GM19035 (cell line): Measurements from ENCODE around the gene SPTB.

Source experiments
- ATAC-seq: cut with Tn5 transposase; IDR thresholded peaks from one replicate; pipeline ENCODE4 v1.9.1; 2021; ENCODE audit not compliant: unreplicated experiment

The SPTB gene

DNA sequence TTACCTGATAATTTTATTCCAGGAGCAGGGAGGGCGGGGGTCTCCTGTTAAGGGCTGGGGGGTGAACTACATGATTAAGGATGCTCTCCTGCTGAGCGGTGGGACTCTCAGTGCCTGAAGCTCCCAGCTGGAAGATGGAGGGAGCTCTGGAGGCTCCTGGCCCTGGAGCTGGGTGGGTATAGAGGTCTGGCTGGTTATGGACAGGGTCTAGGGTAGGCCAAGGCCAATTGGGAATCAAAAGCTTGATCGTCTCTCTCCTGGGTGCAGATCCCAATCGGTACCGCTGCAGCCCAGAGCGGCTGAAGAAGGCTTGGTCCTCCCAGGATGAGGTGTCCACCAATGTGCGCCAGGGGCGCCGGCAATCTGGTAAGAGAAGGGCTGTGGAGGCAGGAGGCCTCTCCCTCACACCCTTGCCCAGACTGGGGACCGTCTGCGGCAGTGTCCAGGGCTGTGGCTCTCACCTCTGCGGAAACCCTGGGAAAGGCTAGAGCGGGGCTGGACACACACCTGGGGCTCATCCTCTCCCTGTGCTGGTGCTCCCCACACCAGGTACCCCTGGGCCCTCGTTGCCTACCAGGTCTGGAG is 147.1 kb downstream of the SPTB start:
- no peak for ATAC-seq

DNA sequence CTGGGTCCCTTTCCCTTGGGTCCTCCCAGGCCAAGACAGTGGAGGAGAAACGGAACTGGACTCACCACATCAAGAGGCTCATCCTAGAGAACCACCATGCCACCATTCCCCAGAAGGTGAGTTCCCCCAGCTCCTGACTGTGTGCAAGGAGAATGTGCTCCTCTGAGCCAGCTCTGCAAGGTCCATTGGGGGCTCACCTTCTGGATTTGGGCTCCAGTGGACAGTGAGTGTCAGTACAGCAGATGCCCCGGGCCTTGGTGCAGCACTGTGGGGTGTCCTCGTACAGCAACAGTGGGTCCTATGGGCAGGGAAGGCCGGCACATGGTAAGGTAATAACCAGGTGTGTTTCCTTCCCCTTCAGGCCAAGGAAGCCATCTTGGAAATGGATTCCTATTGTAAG is 147.6 kb downstream of the SPTB start:
- ATAC-seq: no peak

DNA sequence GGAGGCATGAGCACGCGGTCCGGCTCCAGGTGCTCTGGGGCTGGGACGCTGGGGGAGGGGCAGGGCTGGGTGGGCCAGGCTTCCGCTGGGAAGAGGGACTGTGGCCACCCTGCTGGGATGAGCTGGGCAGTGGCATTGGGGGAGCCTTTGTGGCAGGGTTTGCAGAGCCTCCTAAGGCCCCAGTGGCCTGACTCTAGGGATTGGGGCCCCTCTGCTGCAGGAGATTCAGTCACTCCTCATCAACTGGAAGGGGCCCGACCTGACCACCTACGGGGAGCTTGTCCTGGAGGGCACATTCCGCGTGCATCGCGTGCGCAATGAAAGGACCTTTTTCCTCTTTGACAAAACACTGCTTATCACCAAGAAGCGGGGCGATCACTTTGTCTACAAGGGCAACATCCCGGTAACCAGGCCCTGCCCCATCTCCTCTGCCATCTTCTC is 148.5 kb downstream of the SPTB start:
- ATAC-seq: no peak

DNA sequence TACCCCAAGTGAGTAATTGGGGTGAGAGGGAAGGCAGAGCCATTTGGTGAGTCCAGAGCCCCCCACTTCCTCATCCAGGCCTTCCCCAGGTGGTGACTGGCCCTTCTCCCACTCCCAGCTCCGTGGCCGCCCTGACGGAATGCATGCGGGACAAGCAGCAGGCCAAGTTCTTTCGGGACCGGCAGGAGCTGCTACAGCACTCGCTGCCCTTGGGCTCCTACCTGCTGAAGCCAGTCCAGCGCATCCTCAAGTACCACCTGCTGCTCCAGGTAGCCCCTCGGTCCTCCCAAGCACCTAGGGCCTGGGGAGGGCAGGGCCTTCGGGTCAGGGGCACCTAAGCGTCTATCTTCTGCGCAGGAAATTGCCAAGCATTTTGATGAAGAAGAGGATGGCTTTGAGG is 149.0 kb downstream of the SPTB start:
- no peak for ATAC-seq

DNA sequence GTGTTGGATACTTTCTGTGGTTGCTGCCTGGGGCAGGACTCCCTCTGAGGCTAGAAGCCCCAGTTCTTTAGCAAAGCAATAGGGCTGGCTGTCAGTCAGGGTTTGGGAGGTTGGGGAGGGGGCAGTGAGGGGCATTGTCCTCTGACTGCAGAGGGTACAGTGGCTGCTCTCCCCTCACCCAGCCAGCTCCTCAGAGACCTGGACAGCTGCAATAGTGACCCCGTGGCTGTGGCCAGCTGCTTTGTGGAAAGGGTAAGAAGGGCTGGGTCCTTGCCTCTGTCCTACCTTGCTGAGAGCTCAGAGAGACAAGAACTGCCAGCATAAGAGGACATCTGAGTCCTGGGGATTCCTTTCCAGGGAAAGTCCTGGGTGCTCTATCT is 149.7 kb downstream of the SPTB start:
- no peak for ATAC-seq

DNA sequence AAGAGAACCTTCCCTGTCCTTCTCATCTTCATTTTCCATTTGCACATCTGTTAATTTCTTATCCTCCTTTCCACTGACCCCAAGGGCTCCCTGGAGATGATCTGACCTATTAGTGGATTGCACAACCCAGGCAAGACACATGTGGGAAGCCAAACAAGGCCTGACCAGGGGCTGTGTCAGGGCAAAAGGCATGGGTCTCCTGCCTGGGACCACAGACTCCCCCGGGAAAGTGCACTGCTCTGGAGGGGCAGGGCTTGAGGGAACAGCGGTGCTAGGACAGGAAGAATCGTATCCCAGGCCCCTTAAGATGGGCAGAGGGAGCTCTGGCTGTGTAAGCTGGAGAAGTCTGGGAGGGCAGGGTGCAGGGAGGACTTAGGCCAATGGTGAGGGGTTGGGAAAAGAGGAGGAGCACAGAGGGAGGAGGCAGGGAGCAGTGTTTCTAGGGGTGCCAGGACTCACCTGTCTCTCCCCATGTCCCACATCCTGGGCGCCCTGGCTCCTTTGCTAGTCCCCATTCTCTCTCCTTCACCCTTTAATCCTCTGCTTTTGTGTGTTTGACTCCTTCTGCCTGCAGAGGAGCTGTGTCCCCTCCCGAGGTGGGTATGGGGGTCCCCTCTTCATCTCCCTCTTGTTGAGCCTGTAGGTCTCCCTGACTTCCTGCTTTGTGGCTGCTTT is 150.2 kb downstream of the SPTB start:
- ATAC-seq: no peak

DNA sequence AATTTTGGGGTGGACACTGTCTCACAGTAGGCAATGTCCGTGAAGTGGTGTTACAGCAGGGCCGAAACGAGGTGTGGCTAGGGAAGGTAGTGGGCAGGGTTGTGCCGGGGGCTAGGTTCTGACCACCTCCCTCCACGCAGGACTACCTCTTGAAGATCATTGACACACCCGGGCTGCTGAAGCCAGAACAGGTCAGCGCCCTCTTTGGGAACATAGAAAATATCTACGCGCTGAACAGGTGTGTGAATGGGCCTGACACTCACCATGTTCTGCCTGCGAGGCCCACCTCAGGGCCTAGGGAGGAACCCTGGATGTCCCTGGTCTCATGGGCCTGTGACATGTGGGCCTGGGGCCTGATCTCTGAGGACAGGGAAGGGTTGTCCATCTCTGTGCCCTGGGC is 150.9 kb downstream of the SPTB start:
- no peak for ATAC-seq

DNA sequence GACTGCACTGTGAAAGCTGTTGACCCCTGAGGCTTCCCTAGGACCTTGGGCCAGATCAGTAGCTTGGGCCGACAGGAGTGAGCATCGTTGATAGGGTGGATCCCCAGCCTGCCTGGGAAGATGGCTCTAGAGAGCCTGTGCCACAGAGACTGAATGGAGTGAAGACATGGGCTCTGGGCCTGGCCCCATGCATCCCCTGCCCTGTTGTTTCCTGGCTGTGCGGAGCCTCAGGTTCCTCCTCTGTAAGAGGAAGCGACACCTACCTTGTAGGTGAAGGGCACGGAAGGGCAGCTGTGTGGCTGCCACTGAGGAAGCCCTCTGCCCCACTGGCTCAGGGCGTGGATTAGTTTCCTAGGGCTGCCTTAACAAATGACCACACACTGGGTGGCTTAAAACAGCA is 151.6 kb downstream of the SPTB start:
- no peak for ATAC-seq

DNA sequence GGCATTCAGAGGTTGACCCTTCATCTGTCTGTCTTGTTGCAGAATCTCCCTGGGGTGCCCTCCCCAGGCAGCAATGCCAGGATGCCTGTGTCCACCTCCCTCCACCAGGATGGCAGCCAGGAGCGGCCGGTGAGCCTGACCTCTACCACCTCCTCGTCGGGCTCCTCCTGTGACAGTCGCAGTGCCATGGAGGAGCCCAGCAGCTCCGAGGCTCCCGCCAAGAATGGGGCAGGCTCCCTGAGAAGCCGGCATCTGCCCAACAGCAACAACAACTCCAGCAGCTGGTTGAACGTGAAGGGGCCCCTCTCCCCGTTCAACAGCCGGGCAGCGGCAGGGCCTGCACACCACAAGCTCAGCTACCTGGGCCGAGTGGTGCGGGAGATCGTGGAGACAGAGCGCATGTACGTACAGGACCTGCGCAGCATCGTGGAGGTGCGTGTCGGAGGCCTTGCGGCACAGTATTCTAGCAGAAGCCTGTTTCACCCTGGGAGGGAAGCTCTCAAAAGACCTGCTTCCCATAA is 152.1 kb downstream of the SPTB start:
- ATAC-seq: no peak

DNA sequence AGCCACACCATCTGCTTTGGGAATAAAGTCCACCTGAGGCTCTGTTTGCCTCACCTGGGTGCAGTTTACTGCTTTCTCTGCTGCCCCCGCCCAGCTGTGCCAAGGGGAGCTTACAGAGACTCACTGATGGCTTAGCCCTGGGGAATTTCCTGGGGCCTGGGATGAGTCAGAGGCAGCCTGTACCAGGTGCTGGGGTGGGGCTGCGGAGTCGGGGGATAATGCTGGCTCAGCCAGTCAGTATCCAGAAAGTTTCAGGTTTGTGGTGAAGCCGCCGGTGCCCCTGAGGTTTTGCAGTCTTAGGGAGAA is 153.2 kb downstream of the SPTB start:
- ATAC-seq: no peak

DNA sequence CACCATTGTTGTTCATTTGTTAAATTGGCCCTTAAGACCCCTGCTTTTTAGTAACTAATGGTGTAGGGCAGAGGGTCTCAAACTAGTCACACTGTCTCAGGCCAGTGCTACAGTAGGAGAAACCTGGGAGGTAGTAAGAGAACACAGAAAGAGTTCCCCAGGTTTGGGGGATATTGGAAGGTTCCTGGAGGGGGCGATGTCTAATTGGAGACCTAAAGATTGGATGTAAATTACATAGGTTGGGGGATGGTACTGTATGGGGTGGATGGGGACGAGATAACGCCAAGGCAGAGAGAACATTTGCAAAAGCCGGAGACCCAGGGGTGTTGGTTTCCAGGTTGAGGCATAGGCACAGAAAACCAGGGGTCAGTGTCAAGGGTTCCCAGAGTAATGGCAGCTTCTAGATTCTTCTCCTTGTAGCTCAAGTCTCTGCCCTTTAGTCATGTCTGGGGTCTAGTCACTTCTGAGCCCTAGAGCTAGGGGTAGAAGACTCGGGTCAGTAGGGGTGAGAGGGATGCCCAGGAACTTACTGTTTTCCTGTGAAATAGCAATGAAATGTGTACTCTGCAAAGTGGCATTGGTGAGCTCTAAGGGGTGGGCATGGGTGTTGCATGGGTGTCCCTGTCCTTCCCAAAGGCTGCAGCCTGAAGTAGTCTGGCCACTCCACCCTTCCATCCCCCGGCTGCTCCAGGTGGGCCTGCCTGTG is 153.7 kb downstream of the SPTB start:
- no peak for ATAC-seq

DNA sequence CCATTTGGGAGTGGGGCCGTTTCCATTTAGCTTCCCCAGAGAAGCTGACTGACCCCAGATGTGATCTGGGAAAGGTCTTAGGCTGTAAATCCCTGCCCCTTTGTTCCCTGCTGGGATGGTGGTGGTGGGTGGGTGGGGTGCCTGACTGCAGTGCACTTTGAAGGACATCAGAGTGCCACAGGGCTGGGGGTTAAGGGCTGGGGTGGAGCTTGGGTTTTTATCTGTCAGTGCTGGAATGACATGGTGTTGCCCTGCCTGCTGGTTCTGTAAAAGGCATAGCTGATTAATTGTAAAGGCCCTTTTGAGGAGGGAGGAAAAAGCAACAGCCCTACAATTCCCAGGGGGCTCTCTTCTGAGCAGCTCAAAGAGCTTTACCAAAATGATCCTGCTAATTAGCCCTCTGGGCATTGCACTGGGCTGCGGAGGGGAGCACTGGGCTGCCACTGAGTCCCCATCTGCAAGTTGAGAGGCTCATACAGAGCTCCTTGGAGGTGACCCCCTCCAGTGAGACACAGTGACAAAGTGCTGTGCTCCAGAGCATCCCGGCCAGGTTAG is 154.4 kb downstream of the SPTB start:
- no peak for ATAC-seq

DNA sequence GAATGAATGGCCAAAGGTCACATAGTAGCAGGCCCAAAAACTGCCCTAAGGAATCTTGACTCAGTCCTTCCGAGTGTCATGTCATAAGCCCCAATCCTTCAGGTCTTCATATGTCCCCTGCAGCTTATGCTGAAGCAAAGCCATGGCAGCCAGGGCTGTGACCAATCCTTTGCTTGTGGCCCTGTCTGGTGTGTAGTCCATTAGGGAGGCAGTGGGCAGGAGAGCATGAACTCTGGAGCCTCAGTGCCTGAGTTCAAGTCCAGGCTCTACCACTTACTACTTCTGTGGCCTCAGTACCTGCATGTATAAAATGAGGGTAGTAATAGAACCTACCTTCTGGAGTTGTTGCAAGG is 155.2 kb downstream of the SPTB start:
- no peak for ATAC-seq

DNA sequence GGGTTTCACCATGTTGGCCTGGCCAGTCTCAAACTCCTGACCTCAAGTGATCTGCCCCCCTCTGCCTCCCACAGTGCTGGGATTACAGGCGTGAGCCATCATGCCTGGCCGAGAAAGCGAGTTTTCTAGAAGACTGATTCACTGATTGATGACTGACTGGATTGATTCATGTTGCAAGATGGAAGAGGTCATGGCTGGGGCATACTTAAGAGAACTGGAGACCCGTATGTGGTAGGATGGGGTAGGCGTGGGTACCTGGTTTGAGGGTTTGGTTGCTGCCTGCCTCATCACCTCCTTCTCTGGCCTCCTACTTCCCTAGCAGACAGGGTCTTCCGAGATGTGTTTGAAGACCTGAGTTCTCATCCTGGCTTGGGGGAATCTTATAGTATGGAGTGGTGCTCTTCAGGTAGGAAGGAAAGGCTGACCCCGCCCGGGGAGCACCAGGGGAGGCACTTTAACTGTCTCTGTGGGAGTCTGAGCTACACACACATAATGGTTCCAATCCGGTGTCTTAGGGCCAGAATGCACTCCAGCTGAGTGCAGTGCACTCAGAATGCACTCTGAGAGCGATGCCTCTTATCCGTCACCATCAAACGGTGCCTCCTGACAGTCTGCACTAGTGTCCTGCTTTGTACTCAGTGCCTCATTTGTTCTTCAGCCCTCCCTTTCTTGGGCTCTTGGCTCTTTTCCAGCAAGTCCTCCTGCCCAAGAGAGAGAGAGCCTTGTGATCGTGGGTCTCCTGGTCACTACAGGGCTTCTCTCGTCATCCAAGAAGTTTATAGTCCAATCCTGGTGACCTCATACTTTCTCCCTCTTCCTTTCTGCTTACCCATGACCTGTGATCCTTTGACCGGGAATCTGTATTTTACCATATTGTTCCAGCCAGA is 155.8 kb downstream of the SPTB start:
- ATAC-seq: no peak

DNA sequence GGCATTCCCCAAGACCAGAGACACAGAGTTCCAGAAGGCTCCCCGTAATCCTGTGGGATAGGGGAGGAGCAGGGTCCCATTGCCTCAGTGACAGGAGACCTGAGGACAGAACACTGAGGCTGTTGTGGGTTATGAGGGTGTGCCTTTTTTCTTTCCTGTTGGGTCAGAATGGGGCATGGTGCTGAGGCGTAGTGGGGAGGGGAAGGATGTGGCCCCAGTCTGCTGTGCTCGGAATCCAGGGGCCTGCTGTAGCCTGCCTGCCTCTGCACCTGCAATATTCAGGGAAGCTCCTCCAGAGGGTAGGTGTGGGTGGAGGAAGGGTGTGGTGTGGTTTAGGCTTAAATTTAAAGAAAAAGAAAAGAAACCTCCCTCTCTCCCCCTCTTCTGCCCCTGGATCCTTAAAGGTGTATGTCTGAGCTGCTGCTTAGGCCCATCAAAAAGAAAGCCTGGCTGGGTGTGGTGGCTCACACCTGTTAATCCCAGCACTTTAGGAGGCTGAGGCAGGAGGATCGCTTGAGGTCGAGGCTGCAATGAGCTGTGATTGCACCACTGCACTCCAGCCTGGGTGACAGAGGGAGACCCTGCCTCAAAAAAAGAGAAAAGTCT is 156.8 kb downstream of the SPTB start:
- ATAC-seq: no peak

DNA sequence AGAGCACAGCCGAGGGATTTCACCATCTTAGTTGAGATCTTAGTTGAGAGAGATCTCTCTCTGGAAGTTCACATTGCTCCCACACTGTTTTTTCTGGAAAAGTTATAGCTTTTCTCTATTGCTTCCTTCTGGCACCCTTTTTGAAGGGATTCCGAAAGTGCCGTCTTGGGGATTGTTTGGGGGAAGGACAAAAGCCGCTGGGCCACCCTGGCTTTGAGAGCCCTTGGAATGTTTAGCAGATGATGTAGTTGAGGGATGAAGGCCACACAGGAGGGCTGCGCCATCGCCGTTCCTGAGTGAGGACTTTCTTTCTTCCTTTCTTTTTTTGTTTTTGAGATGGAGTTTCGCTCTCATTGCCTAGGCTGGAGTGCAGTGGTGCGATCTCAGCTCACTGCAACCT is 157.8 kb downstream of the SPTB start:
- no peak for ATAC-seq

DNA sequence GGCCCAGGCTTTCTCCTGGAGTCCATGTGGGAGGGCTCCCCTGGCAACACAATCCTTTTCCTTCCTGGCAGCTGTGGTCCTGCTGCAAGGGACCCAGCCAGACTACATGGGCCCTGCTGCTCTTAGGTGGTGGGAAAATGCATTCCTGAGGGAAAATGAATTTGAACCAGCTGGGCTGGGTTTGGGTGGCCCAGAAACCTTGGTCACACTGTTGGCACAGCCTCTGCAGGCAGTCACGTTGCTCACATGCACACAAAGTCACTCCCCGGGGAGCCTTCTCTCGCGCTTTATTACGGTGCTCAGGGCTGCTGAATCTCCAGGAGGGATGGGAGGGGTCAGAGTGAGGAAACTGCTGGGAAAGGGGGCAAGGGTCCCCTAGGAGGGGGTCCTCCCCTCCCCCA is 158.3 kb downstream of the SPTB start:
- no peak for ATAC-seq

DNA sequence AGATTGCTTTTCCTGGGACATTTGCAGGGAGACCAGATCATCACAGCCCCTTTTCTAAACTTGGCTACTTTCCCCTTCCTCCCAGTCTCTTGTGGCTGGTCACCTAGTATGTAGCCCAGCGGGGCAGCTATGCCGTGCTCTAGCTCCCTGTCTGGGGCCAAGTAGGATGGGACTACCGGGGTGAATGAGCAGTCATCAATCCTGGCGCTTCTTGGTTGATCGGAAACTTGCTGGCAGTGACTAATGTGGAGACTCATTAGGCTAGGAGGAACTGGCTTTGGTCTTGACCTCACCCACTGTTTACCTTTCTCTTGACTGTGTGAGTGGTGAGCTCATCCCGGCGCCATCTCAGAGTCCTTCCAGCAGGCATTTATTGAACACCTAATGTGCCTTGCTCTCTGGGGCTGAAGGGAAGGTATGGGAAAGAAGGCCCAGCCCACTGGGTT is 159.6 kb downstream of the SPTB start:
- ATAC-seq: no peak

DNA sequence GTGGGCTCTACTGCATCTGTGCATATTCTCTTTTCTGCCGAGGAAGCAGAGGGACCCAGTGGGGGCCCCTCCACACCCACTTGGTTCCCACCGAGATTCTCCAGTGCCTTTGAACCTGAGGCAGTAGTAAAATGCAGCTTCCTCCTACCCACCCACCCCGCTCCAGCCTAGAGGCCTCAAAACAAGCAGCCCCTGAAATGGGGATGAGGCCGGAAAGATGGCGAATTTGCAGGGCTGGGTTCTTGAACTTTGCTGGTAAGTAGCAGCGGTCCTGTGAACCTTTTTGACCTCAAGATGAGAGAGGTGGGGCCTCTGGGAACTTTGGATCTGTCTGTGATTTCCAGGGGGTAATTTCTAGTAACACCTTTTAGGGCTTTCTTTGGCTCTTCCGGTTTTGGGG is 160.1 kb downstream of the SPTB start:
- ATAC-seq: no peak

DNA sequence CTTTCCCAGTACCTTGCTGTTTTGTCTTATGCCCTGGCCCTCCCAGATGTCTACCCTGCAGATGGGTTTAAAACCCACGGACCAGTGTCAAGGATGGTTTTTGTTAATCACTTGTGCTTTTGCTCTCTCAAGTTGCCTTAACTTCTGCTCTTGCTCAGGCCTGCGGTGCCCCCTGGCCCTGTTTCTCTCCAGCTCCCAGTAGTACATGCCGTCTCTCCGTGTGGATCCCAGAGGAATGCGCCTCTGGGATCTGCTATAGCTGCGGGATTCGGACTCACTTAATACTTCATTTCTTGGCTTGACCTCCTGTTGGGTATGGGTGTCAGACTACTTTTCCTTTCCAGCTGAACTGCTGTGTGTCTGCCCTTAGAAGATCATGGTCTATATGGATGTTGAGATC is 160.9 kb downstream of the SPTB start:
- no peak for ATAC-seq

DNA sequence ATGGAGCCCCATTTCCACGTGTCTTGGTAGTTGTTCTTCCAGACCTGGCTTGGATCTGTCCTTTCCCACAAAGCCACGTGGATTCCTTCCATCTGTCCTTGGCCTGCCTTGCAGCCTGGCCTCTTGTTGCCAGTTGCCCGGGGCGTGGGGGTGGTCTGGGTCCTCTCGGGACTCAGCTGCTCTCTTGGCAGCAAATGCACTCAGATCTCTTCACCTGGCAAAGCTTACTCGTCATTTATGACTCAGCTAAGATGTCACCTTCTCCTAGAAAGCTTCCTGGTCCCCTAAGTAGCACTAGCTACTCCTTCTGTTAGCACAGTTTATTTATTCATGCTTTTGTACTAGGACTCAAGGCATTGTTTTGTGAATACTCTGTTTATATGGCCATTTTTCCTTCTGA is 161.8 kb downstream of the SPTB start:
- no peak for ATAC-seq
